WTC11 (cell line): ENCODE data around the gene HAUS2. TPM values are rescaled to one million over a fixed set of nuclear protein-coding genes. Genes with fewer than 3 reads are reported as not detected.

Experiments used
- ATAC-seq: fragments of 200-7000 bp; cut with Tn5 transposase; 2 replicates; pipeline ENCODE4 v1.10.0; 2021; ENCODE audit warnings: mild to moderate bottlenecking, moderate library complexity
- CTCF ChIA-PET: fragments of 300-600 bp; sonication (Branson Sonifier 250); formaldehyde crosslinking; loops from one replicate; lab custom pipeline; 2021; ENCODE audit warnings: antibody characterized with exemption; lab: Charles Lee
- POLR2A ChIA-PET: fragments of 350-600 bp; sonication (Branson Sonifier 250); formaldehyde crosslinking; loops from one replicate; lab custom pipeline; 2021; ENCODE audit warnings: antibody characterized with exemption; lab: Charles Lee
- DNase-seq: peaks from one replicate; pipeline ENCODE4 v3.0.0; 2021; ENCODE audit warnings: low spot score
- H3K27ac Mint-ChIP-seq: 2 replicates; pipeline ENCODE4 v1.8.0; 2021; ENCODE audit warnings: mixed read lengths
- H3K27me3 Mint-ChIP-seq: 2 replicates; pipeline ENCODE4 v1.8.0; 2021; ENCODE audit warnings: low read depth, mild to moderate bottlenecking, moderate library complexity, mixed read lengths
- H3K36me3 Mint-ChIP-seq: 2 replicates; pipeline ENCODE4 v1.8.0; 2021; ENCODE audit warnings: mixed read lengths
- H3K4me1 Mint-ChIP-seq: 2 replicates; pipeline ENCODE4 v1.8.0; 2022; ENCODE audit warnings: mixed read lengths
- H3K4me3 Mint-ChIP-seq: 2 replicates; pipeline ENCODE4 v1.8.0; 2021; ENCODE audit warnings: mild to moderate bottlenecking, moderate library complexity, mixed read lengths
- H3K9me3 Mint-ChIP-seq: 2 replicates; pipeline ENCODE4 v1.8.0; 2021; ENCODE audit warnings: mixed read lengths
- CBFB ChIP-seq: sonication (generic); formaldehyde crosslinking; IDR thresholded peaks from 2 replicates; pipeline ENCODE4 v1.8.1; 2022; ENCODE audit warnings: mild to moderate bottlenecking, low read depth, missing genetic modification reagents
- CREM ChIP-seq: sonication (generic); formaldehyde crosslinking; IDR thresholded peaks from 2 replicates; pipeline ENCODE4 v1.8.1; 2022; ENCODE audit warnings: mild to moderate bottlenecking, missing genetic modification reagents, moderate library complexity
- ELF4 ChIP-seq: sonication (generic); formaldehyde crosslinking; IDR thresholded peaks from 2 replicates; pipeline ENCODE4 v1.8.1; 2022; ENCODE audit warnings: low read depth, mild to moderate bottlenecking, moderate library complexity, missing genetic modification reagents
- EMX1 ChIP-seq: fragments of 250-450 bp; sonication (Bioruptor Pico); IDR thresholded peaks from 2 replicates; pipeline ENCODE4 v1.8.0; 2021; ENCODE audit warnings: mild to moderate bottlenecking
- ETV6 ChIP-seq: sonication (generic); formaldehyde crosslinking; IDR thresholded peaks from 2 replicates; pipeline ENCODE4 v1.8.1; 2022; ENCODE audit warnings: mild to moderate bottlenecking, missing genetic modification reagents
- NR1H2 ChIP-seq: sonication (generic); formaldehyde crosslinking; IDR thresholded peaks from 2 replicates; pipeline ENCODE4 v1.9.0; 2021; ENCODE audit warnings: mild to moderate bottlenecking, moderate library complexity, missing genetic modification reagents
- NR3C1 ChIP-seq: sonication (generic); formaldehyde crosslinking; conservative IDR thresholded peaks from 2 replicates; pipeline ENCODE4 v1.8.1; 2023; ENCODE audit warnings: low read depth, mild to moderate bottlenecking, missing genetic modification reagents
- PRDM15 ChIP-seq: sonication (generic); formaldehyde crosslinking; IDR thresholded peaks from 2 replicates; pipeline ENCODE4 v1.8.0; 2022; ENCODE audit warnings: missing genetic modification reagents
- SMAD3 ChIP-seq: sonication (generic); formaldehyde crosslinking; IDR thresholded peaks from 2 replicates; pipeline ENCODE4 v1.8.0; 2022; ENCODE audit warnings: missing genetic modification reagents, mild to moderate bottlenecking, borderline replicate concordance
- TEAD1 ChIP-seq: sonication (generic); formaldehyde crosslinking; IDR thresholded peaks from 2 replicates; pipeline ENCODE4 v1.8.0; 2022; ENCODE audit warnings: mild to moderate bottlenecking, missing genetic modification reagents
- TP53 ChIP-seq: sonication (generic); formaldehyde crosslinking; IDR thresholded peaks from 2 replicates; pipeline ENCODE4 v1.8.1; 2023; ENCODE audit warnings: mild to moderate bottlenecking, missing genetic modification reagents
- USF1 ChIP-seq: sonication (generic); formaldehyde crosslinking; IDR thresholded peaks from 2 replicates; pipeline ENCODE4 v1.8.0; 2022; ENCODE audit warnings: mild to moderate bottlenecking, missing genetic modification reagents
- USF2 ChIP-seq: sonication (generic); formaldehyde crosslinking; IDR thresholded peaks from 2 replicates; pipeline ENCODE4 v1.8.1; 2023; ENCODE audit warnings: mild to moderate bottlenecking, missing genetic modification reagents, moderate library complexity
- ZNF263 ChIP-seq: sonication (generic); formaldehyde crosslinking; IDR thresholded peaks from 2 replicates; pipeline ENCODE4 v1.8.1; 2022; ENCODE audit warnings: low read depth, mild to moderate bottlenecking, moderate library complexity, missing genetic modification reagents
- ZNF317 ChIP-seq: sonication (generic); formaldehyde crosslinking; IDR thresholded peaks from 2 replicates; pipeline ENCODE4 v1.8.1; 2023; ENCODE audit warnings: low read depth, mild to moderate bottlenecking, moderate library complexity, missing genetic modification reagents, borderline replicate concordance
- total RNA-seq: library from RNA; stranded (reverse); gene quantifications from 3 replicates; pipeline ENCODE4 v1.2.3, GENCODE V29; 2021
- TF ChIP-seq, protein P1 (sequence below): sonication (generic); formaldehyde crosslinking; IDR thresholded peaks from 2 replicates; pipeline ENCODE4 v1.8.0; 2023; ENCODE audit warnings: missing genetic modification reagents, mild to moderate bottlenecking, borderline replicate concordance
- TF ChIP-seq, protein P2 (sequence below): sonication (generic); formaldehyde crosslinking; IDR thresholded peaks from 2 replicates; pipeline ENCODE4 v1.8.0; 2022; ENCODE audit warnings: mild to moderate bottlenecking, missing genetic modification reagents
- TF ChIP-seq, protein P3 (sequence below): fragments of 200-600 bp; IDR thresholded peaks from 2 replicates; pipeline ENCODE4 v1.8.0; 2022; ENCODE audit warnings: antibody characterized with exemption
- TF ChIP-seq, protein P4 (sequence below): sonication (generic); formaldehyde crosslinking; IDR thresholded peaks from 2 replicates; pipeline ENCODE4 v1.8.1; 2022; ENCODE audit warnings: mild to moderate bottlenecking, missing genetic modification reagents, moderate library complexity, borderline replicate concordance

The HAUS2 gene
- total RNA-seq, 1 experiment from 2014 or later = 17.9 TPM

- peak; percentile 99 for DNase-seq
- H3K36me3 Mint-ChIP-seq = no peaks in the 10 kb centered on the region
- H3K9me3 Mint-ChIP-seq = no peaks in the 10 kb centered on the region
- peak; percentile 97 for ATAC-seq
- H3K27ac Mint-ChIP-seq = peak within 1 kb of the TSS; percentile 15
- H3K4me1 Mint-ChIP-seq = peaks cover 12% of the 10 kb centered on the region
- ChIA-PET CTCF (interaction anchor here (0.6 to 1.8 kb wide), 8 partner anchors 11 to 351 kb away, joined by 3 to 13 read pairs (median 4); no protein-coding TSS in a partner anchor), POLR2A (interaction anchor here (0.6 to 2.1 kb wide), 6 partner anchors 8 to 323 kb away, joined by 3 to 10 read pairs (median 4); partner anchors contain the start of genes HAUS2, LRRC57 and ZNF106)
- peaks cover 65% of the 10 kb centered on the region for H3K27me3 Mint-ChIP-seq
- peak within 1 kb of the TSS; percentile 90 for H3K4me3 Mint-ChIP-seq
- TF ChIP-seq NR1H2 (no peak), ETV6 (peak; percentile 85), SMAD3 (0 out of 2 replicates have a peak, but pooled peaks have one; percentile 44), PRDM15 (CRISPR knock-in tag) (no peak), EMX1 (CRISPR knock-in tag) (no peak), TEAD1 (CRISPR knock-in tag) (peak; percentile 88), CBFB (CRISPR knock-in tag) (no peak), ZNF317 (CRISPR knock-in tag) (peak; percentile 54; the same call in 1 of the 2 replicates), USF1 (CRISPR knock-in tag) (0 out of 2 replicates have a peak, but pooled peaks have one; percentile 14), NR3C1 (CRISPR knock-in tag) (no peak), CREM (CRISPR knock-in tag) (no peak), ELF4 (CRISPR knock-in tag) (0 out of 2 replicates have a peak, but pooled peaks have one; percentile 14), USF2 (CRISPR knock-in tag) (peak; percentile 58; the same call in 1 of the 2 replicates), ZNF263 (CRISPR knock-in tag) (no peak), TP53 (peak; percentile 84; the same call in 1 of the 2 replicates)
- TF ChIP-seq, protein P1, sequence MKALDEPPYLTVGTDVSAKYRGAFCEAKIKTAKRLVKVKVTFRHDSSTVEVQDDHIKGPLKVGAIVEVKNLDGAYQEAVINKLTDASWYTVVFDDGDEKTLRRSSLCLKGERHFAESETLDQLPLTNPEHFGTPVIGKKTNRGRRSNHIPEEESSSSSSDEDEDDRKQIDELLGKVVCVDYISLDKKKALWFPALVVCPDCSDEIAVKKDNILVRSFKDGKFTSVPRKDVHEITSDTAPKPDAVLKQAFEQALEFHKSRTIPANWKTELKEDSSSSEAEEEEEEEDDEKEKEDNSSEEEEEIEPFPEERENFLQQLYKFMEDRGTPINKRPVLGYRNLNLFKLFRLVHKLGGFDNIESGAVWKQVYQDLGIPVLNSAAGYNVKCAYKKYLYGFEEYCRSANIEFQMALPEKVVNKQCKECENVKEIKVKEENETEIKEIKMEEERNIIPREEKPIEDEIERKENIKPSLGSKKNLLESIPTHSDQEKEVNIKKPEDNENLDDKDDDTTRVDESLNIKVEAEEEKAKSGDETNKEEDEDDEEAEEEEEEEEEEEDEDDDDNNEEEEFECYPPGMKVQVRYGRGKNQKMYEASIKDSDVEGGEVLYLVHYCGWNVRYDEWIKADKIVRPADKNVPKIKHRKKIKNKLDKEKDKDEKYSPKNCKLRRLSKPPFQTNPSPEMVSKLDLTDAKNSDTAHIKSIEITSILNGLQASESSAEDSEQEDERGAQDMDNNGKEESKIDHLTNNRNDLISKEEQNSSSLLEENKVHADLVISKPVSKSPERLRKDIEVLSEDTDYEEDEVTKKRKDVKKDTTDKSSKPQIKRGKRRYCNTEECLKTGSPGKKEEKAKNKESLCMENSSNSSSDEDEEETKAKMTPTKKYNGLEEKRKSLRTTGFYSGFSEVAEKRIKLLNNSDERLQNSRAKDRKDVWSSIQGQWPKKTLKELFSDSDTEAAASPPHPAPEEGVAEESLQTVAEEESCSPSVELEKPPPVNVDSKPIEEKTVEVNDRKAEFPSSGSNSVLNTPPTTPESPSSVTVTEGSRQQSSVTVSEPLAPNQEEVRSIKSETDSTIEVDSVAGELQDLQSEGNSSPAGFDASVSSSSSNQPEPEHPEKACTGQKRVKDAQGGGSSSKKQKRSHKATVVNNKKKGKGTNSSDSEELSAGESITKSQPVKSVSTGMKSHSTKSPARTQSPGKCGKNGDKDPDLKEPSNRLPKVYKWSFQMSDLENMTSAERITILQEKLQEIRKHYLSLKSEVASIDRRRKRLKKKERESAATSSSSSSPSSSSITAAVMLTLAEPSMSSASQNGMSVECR (CRISPR knock-in tag) = 0 out of 2 replicates have a peak, but pooled peaks have one; percentile 24
- TF ChIP-seq, protein P2, sequence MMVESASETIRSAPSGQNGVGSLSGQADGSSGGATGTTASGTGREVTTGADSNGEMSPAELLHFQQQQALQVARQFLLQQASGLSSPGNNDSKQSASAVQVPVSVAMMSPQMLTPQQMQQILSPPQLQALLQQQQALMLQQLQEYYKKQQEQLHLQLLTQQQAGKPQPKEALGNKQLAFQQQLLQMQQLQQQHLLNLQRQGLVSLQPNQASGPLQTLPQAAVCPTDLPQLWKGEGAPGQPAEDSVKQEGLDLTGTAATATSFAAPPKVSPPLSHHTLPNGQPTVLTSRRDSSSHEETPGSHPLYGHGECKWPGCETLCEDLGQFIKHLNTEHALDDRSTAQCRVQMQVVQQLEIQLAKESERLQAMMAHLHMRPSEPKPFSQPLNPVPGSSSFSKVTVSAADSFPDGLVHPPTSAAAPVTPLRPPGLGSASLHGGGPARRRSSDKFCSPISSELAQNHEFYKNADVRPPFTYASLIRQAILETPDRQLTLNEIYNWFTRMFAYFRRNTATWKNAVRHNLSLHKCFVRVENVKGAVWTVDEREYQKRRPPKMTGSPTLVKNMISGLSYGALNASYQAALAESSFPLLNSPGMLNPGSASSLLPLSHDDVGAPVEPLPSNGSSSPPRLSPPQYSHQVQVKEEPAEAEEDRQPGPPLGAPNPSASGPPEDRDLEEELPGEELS (CRISPR knock-in tag) = peak; percentile 79; the same call in 1 of the 2 replicates
- TF ChIP-seq, protein P3, sequence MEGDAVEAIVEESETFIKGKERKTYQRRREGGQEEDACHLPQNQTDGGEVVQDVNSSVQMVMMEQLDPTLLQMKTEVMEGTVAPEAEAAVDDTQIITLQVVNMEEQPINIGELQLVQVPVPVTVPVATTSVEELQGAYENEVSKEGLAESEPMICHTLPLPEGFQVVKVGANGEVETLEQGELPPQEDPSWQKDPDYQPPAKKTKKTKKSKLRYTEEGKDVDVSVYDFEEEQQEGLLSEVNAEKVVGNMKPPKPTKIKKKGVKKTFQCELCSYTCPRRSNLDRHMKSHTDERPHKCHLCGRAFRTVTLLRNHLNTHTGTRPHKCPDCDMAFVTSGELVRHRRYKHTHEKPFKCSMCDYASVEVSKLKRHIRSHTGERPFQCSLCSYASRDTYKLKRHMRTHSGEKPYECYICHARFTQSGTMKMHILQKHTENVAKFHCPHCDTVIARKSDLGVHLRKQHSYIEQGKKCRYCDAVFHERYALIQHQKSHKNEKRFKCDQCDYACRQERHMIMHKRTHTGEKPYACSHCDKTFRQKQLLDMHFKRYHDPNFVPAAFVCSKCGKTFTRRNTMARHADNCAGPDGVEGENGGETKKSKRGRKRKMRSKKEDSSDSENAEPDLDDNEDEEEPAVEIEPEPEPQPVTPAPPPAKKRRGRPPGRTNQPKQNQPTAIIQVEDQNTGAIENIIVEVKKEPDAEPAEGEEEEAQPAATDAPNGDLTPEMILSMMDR = no peak
- TF ChIP-seq, protein P4, sequence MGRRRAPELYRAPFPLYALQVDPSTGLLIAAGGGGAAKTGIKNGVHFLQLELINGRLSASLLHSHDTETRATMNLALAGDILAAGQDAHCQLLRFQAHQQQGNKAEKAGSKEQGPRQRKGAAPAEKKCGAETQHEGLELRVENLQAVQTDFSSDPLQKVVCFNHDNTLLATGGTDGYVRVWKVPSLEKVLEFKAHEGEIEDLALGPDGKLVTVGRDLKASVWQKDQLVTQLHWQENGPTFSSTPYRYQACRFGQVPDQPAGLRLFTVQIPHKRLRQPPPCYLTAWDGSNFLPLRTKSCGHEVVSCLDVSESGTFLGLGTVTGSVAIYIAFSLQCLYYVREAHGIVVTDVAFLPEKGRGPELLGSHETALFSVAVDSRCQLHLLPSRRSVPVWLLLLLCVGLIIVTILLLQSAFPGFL (CRISPR knock-in tag) = no peak
Observed at GRCh38 chr15:42575188-42576039, 26.8 kb downstream of the HAUS2 start, which contains the start of gene STARD9. Gene STARD9 (plus strand): TSS chr15:42575606. CDS start chr15:42575716, 110 bp downstream.
